ENCODE measurements around the gene ROBO1. TPM values are rescaled to one million over a fixed set of nuclear protein-coding genes. Genes with fewer than 3 reads are reported as not detected.

ROBO1 gene
- total and polyA plus RNA-seq, 4 donors: 1.0 to 30.3 (median 3.9) TPM

GRCh38 chr3:78912259-78912658 is 855.5 kb downstream of the ROBO1 start:
- TF ChIP-seq YY1 (IDR thresholded peaks at IDR 0.05): no peak
- no peak for TF ChIP-seq TAF1 (conservative IDR thresholded peaks at IDR 0.05)
- TF ChIP-seq JUND (IDR thresholded peaks at IDR 0.05): no peak
- no peak for TF ChIP-seq RXRA (IDR thresholded peaks at IDR 0.05)
- TF ChIP-seq FOXA1 (IDR thresholded peaks at IDR 0.05): no peak
- no peak for TF ChIP-seq HNF4A (conservative IDR thresholded peaks at IDR 0.05)
- TF ChIP-seq REST (IDR thresholded peaks at IDR 0.05): no peak
- no peak for TF ChIP-seq SP1 (IDR thresholded peaks at IDR 0.05)
- no peak for DNase-seq (ENCODE audit: low spot score)

GRCh38 chr3:78911394-78911793 is 856.4 kb downstream of the ROBO1 start:
- Histone ChIP-seq H3K27me3 (ENCODE audit: control insufficient read depth in 4 of 4, insufficient read depth in 4 of 4, low read length in 3 of 4) (no peaks in the 10 kb centered on the region), H3K9me3 (ENCODE audit: control insufficient read depth in 4 of 4, low read length in 3 of 4) (no peaks in the 10 kb centered on the region), H3K4me1 (ENCODE audit: control insufficient read depth in 4 of 4, insufficient read depth in 4 of 4, low read length in 3 of 4) (no peaks in the 10 kb centered on the region), H3K4me3 (ENCODE audit: low read depth in 1 of 3, low read length in 3 of 3) (no peak overlapping the region), H3K9ac (ENCODE audit: low read depth in 1 of 2, low read length in 2 of 2) (no peak overlapping the region), H3K27ac (ENCODE audit: low read depth in 1 of 2, low read length in 2 of 2) (no peak overlapping the region), H3K36me3 (ENCODE audit: control insufficient read depth in 4 of 4, insufficient read depth in 3 of 4, low read depth in 1 of 4, low read length in 3 of 4) (no peaks in the 10 kb centered on the region)
- DNase-seq (ENCODE audit: low spot score): no peak
- no peak for TF ChIP-seq TAF1 (conservative IDR thresholded peaks at IDR 0.05)
- TF ChIP-seq HNF4A (conservative IDR thresholded peaks at IDR 0.05): peak in 1 of 2 donors; percentile 34
- TF ChIP-seq GABPA (IDR thresholded peaks at IDR 0.05 in 1 of 2, conservative IDR thresholded peaks at IDR 0.05 in 1 of 2): no peak
- peak in 1 of 2 donors; percentile 15 for TF ChIP-seq RXRA (IDR thresholded peaks at IDR 0.05)
- WGBS: 59% methylated on average over 4 of the region's 4 CpGs

More at GRCh38 chr3:78912259-78912658, 855.5 kb downstream of the ROBO1 start:
- no peak overlapping the region for H3K4me3 ChIP-seq (ENCODE audit: low read depth in 1 of 3, low read length in 3 of 3)
- H3K9me3 ChIP-seq (ENCODE audit: control insufficient read depth in 4 of 4, low read length in 3 of 4): no peaks in the 10 kb centered on the region
- H3K4me1 ChIP-seq (ENCODE audit: control insufficient read depth in 4 of 4, insufficient read depth in 4 of 4, low read length in 3 of 4): no peaks in the 10 kb centered on the region
- H3K36me3 ChIP-seq (ENCODE audit: control insufficient read depth in 4 of 4, insufficient read depth in 3 of 4, low read depth in 1 of 4, low read length in 3 of 4): no peaks in the 10 kb centered on the region
- H3K9ac ChIP-seq (ENCODE audit: low read depth in 1 of 2, low read length in 2 of 2): no peak overlapping the region
- H3K27ac ChIP-seq (ENCODE audit: low read depth in 1 of 2, low read length in 2 of 2): no peak overlapping the region
- WGBS: 87% methylated on average over 5 of the region's 5 CpGs
- H3K27me3 ChIP-seq (ENCODE audit: control insufficient read depth in 4 of 4, insufficient read depth in 4 of 4, low read length in 3 of 4): no peaks in the 10 kb centered on the region

- no peak overlapping the region for H3K27ac ChIP-seq (ENCODE audit: low read depth in 1 of 2, low read length in 2 of 2)
- H3K4me3 ChIP-seq (ENCODE audit: low read depth in 1 of 3, low read length in 3 of 3): no peak overlapping the region
- no peaks in the 10 kb centered on the region for H3K9me3 ChIP-seq (ENCODE audit: control insufficient read depth in 4 of 4, low read length in 3 of 4)
- TF ChIP-seq JUND (IDR thresholded peaks at IDR 0.05) (no peak), RXRA (IDR thresholded peaks at IDR 0.05) (no peak), GABPA (IDR thresholded peaks at IDR 0.05 in 1 of 2, conservative IDR thresholded peaks at IDR 0.05 in 1 of 2) (no peak), ZBTB33 (IDR thresholded peaks at IDR 0.05) (no peak), HNF4A (conservative IDR thresholded peaks at IDR 0.05) (no peak), ATF3 (IDR thresholded peaks at IDR 0.05) (no peak), CTCF (IDR thresholded peaks at IDR 0.05; ENCODE audit: low read depth, low read length, missing input control) (no peak), SP1 (IDR thresholded peaks at IDR 0.05) (no peak), REST (IDR thresholded peaks at IDR 0.05) (no peak), FOXA1 (IDR thresholded peaks at IDR 0.05) (no peak), FOXA2 (IDR thresholded peaks at IDR 0.05) (no peak), HNF4G (IDR thresholded peaks at IDR 0.05) (no peak), RAD21 (IDR thresholded peaks at IDR 0.05) (no peak), MAX (IDR thresholded peaks at IDR 0.05) (no peak)
- no peaks in the 10 kb centered on the region for H3K4me1 ChIP-seq (ENCODE audit: control insufficient read depth in 4 of 4, insufficient read depth in 4 of 4, low read length in 3 of 4)
- H3K9ac ChIP-seq (ENCODE audit: low read depth in 1 of 2, low read length in 2 of 2): no peak overlapping the region
- DNase-seq (ENCODE audit: low spot score): no peak
- WGBS: 84% methylated on average over 3 of the region's 3 CpGs
- no peaks in the 10 kb centered on the region for H3K36me3 ChIP-seq (ENCODE audit: control insufficient read depth in 4 of 4, insufficient read depth in 3 of 4, low read depth in 1 of 4, low read length in 3 of 4)
- no peaks in the 10 kb centered on the region for H3K27me3 ChIP-seq (ENCODE audit: control insufficient read depth in 4 of 4, insufficient read depth in 4 of 4, low read length in 3 of 4)
Measured at GRCh38 chr3:78908236-78908635, 859.6 kb downstream of the ROBO1 start.
